GM12878 (cell line): Measurements from ENCODE around the gene CALY. TPM values are rescaled to one million over a fixed set of nuclear protein-coding genes. Genes with fewer than 3 reads are reported as not detected.

Experiments used
- BACH1 ChIP-seq: fragments of 450-650 bp; IDR thresholded peaks from 2 replicates; pipeline ENCODE4 v1.6.1; 2017; ENCODE audit warnings: mild to moderate bottlenecking, borderline replicate concordance
- SPI1 ChIP-seq: IDR thresholded peaks from 2 replicates; pipeline ENCODE4 v1.6.1; 2011; ENCODE audit warnings: low read depth, mild to moderate bottlenecking, low read length, moderate library complexity, borderline replicate concordance; ENCODE audit not compliant: insufficient read depth
- TAF1 ChIP-seq: IDR thresholded peaks from 2 replicates; pipeline ENCODE4 v1.6.1; 2011; ENCODE audit warnings: mild to moderate bottlenecking, low read depth, low read length, borderline replicate concordance
- TCF12 ChIP-seq: IDR thresholded peaks from 2 replicates; pipeline ENCODE4 v1.6.1; 2011; ENCODE audit warnings: low read depth, mild to moderate bottlenecking, low read length
- polyA plus RNA-seq, 11 experiments: library from polyadenylated mRNA; depleted of rRNA in 4 of 11; unstranded in 6 of 11; stranded (reverse) in 5 of 11; fragments of >200 nt; fragmentation: Nextera tagmentation in 4 of 11; fragmentation: Illumina TruSeq in 1 of 11; extraction: Ambion mirVana in 4 of 11; extraction: Trizol in 1 of 11; gene quantifications; 1 replicate in 1 of 11; 2 replicates in 10 of 11; pipeline versions ENCODE4 v1.2.1 to v1.2.3, GENCODE V29; 2011 to 2016; ENCODE audit warnings: inconsistent platforms in 2 of 11, missing spikeins in 2 of 11, low read depth in 1 of 11
- total RNA-seq, 4 experiments: library from RNA; depleted of rRNA in 3 of 4; stranded (reverse); fragments of >200 nt in 3 of 4; fragmentation: Illumina TruSeq in 1 of 4; extraction: Trizol in 1 of 4; gene quantifications; 2 replicates each; pipeline versions ENCODE4 v1.2.1 to v1.2.3, GENCODE V29; 2013 to 2021
- TF ChIP-seq, protein P1 (sequence below): IDR thresholded peaks from 2 replicates; pipeline ENCODE4 v1.6.1; 2012; ENCODE audit warnings: improper control_type of control experiment, low read depth, low read length; ENCODE audit not compliant: insufficient replicate concordance
- TF ChIP-seq, protein P2 (sequence below): IDR thresholded peaks from 2 replicates; pipeline ENCODE4 v1.6.1; 2012; ENCODE audit warnings: mild to moderate bottlenecking, low read depth, low read length

CALY gene
- total and polyA plus RNA-seq, 10 of the 15 experiments (the other 5 are each of a cell fraction or from before 2014, with no cell fraction given) = 0.07 TPM; not detected in 9

DNA sequence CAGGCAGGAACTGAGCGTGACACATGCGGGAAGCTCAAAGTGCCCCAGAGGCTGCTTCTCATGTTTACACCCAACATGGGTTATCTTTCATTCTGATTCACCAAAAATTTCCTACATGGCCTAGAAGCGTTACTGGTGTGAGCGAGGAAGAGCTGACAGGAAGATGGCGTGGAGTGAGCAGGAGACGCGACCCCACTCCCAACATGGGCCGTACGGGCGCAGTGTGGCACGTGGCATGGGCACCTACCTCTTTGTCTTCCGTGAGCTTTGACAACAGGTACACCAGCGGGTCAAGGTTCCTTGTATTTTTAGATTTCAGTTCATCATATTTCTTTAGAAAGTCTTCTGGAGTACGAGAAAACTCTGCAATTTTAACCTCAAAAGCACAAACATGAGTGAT lies 37.0 kb downstream of the CALY start (continued):
- TF ChIP-seq, protein P1, sequence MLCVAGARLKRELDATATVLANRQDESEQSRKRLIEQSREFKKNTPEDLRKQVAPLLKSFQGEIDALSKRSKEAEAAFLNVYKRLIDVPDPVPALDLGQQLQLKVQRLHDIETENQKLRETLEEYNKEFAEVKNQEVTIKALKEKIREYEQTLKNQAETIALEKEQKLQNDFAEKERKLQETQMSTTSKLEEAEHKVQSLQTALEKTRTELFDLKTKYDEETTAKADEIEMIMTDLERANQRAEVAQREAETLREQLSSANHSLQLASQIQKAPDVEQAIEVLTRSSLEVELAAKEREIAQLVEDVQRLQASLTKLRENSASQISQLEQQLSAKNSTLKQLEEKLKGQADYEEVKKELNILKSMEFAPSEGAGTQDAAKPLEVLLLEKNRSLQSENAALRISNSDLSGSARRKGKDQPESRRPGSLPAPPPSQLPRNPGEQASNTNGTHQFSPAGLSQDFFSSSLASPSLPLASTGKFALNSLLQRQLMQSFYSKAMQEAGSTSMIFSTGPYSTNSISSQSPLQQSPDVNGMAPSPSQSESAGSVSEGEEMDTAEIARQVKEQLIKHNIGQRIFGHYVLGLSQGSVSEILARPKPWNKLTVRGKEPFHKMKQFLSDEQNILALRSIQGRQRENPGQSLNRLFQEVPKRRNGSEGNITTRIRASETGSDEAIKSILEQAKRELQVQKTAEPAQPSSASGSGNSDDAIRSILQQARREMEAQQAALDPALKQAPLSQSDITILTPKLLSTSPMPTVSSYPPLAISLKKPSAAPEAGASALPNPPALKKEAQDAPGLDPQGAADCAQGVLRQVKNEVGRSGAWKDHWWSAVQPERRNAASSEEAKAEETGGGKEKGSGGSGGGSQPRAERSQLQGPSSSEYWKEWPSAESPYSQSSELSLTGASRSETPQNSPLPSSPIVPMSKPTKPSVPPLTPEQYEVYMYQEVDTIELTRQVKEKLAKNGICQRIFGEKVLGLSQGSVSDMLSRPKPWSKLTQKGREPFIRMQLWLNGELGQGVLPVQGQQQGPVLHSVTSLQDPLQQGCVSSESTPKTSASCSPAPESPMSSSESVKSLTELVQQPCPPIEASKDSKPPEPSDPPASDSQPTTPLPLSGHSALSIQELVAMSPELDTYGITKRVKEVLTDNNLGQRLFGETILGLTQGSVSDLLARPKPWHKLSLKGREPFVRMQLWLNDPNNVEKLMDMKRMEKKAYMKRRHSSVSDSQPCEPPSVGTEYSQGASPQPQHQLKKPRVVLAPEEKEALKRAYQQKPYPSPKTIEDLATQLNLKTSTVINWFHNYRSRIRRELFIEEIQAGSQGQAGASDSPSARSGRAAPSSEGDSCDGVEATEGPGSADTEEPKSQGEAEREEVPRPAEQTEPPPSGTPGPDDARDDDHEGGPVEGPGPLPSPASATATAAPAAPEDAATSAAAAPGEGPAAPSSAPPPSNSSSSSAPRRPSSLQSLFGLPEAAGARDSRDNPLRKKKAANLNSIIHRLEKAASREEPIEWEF = no peak
- TF ChIP-seq, protein P2, sequence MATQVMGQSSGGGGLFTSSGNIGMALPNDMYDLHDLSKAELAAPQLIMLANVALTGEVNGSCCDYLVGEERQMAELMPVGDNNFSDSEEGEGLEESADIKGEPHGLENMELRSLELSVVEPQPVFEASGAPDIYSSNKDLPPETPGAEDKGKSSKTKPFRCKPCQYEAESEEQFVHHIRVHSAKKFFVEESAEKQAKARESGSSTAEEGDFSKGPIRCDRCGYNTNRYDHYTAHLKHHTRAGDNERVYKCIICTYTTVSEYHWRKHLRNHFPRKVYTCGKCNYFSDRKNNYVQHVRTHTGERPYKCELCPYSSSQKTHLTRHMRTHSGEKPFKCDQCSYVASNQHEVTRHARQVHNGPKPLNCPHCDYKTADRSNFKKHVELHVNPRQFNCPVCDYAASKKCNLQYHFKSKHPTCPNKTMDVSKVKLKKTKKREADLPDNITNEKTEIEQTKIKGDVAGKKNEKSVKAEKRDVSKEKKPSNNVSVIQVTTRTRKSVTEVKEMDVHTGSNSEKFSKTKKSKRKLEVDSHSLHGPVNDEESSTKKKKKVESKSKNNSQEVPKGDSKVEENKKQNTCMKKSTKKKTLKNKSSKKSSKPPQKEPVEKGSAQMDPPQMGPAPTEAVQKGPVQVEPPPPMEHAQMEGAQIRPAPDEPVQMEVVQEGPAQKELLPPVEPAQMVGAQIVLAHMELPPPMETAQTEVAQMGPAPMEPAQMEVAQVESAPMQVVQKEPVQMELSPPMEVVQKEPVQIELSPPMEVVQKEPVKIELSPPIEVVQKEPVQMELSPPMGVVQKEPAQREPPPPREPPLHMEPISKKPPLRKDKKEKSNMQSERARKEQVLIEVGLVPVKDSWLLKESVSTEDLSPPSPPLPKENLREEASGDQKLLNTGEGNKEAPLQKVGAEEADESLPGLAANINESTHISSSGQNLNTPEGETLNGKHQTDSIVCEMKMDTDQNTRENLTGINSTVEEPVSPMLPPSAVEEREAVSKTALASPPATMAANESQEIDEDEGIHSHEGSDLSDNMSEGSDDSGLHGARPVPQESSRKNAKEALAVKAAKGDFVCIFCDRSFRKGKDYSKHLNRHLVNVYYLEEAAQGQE = no peak
- TF ChIP-seq TCF12 = no peak
- no peak for TF ChIP-seq TAF1
- no peak for TF ChIP-seq BACH1
- TF ChIP-seq SPI1 = no peak
- TF ChIP-seq, all 136 proteins: peak for 0
